HG02588 (cell line): ENCODE results near the gene IGFBP5.

Source experiments
- ATAC-seq: cut with Tn5 transposase; IDR thresholded peaks from one replicate; pipeline ENCODE4 v1.9.1; 2021; ENCODE audit warnings: mild to moderate bottlenecking, moderate library complexity; ENCODE audit not compliant: unreplicated experiment

The IGFBP5 gene

GRCh38 chr2:216626168-216626874 is 69.0 kb downstream of the IGFBP5 start:
- no peak for ATAC-seq

GRCh38 chr2:216624251-216624650 is 71.1 kb downstream of the IGFBP5 start:
- no peak for ATAC-seq

GRCh38 chr2:216622526-216622925 is 72.8 kb downstream of the IGFBP5 start:
- ATAC-seq = no peak
